Activated T-cell treated with anti-CD3 and anti-CD28 coated beads, Interleukin-2, amount 50 U/mL, for 48 hours (primary cell): ENCODE data around the gene FBXL17.

Experiments used
- DNase-seq, 2 experiments: peaks; one replicate each; pipeline ENCODE4 v3.0.0-alpha.2; 2020

FBXL17 gene

GRCh38 chr5:107980923-107981692 is 400.8 kb downstream of the FBXL17 start:
- DNase-seq = no peak

- DNase-seq = no peak
Measured at GRCh38 chr5:107979900-107980299, 402.0 kb downstream of the FBXL17 start.

- no peak for DNase-seq
Measured at GRCh38 chr5:107979291-107979690, 402.6 kb downstream of the FBXL17 start.

GRCh38 chr5:107977550-107978071 is 404.3 kb downstream of the FBXL17 start:
- no peak for DNase-seq

GRCh38 chr5:107975568-107975967 is 406.3 kb downstream of the FBXL17 start:
- no peak for DNase-seq

GRCh38 chr5:107971846-107972245 is 410.1 kb downstream of the FBXL17 start:
- DNase-seq = no peak

GRCh38 chr5:107969847-107970246 is 412.1 kb downstream of the FBXL17 start:
- no peak for DNase-seq

GRCh38 chr5:107968998-107969397 is 412.9 kb downstream of the FBXL17 start:
- DNase-seq = no peak

- no peak for DNase-seq
Measured at GRCh38 chr5:107968406-107968843, 413.5 kb downstream of the FBXL17 start.

GRCh38 chr5:107966201-107966600 is 415.7 kb downstream of the FBXL17 start:
- DNase-seq = no peak

GRCh38 chr5:107964722-107965121 is 417.2 kb downstream of the FBXL17 start:
- DNase-seq = no peak

- no peak for DNase-seq
Measured at GRCh38 chr5:107959573-107960279, 422.2 kb downstream of the FBXL17 start.

GRCh38 chr5:107958861-107959260 is 423.0 kb downstream of the FBXL17 start:
- no peak for DNase-seq

GRCh38 chr5:107958432-107958831 is 423.5 kb downstream of the FBXL17 start:
- DNase-seq = no peak

- no peak for DNase-seq
Measured at GRCh38 chr5:107957051-107957450, 424.8 kb downstream of the FBXL17 start.

GRCh38 chr5:107955321-107955720 is 426.6 kb downstream of the FBXL17 start:
- DNase-seq = no peak

- DNase-seq = no peak
Measured at GRCh38 chr5:107954254-107954653, 427.6 kb downstream of the FBXL17 start.

- DNase-seq = no peak
Measured at GRCh38 chr5:107952450-107952849, 429.4 kb downstream of the FBXL17 start.

- DNase-seq = no peak
Measured at GRCh38 chr5:107951309-107951708, 430.6 kb downstream of the FBXL17 start.

GRCh38 chr5:107950776-107951175 is 431.1 kb downstream of the FBXL17 start:
- no peak for DNase-seq

- no peak for DNase-seq
Measured at GRCh38 chr5:107949688-107950341, 432.1 kb downstream of the FBXL17 start.

- DNase-seq = no peak
Measured at GRCh38 chr5:107948377-107948776, 433.5 kb downstream of the FBXL17 start.

GRCh38 chr5:107945061-107945460 is 436.8 kb downstream of the FBXL17 start:
- DNase-seq = no peak

- DNase-seq = no peak
Measured at GRCh38 chr5:107943923-107944322, 438.0 kb downstream of the FBXL17 start.
